A673 (cell line): ENCODE results near the gene TF.

Experiments used
- EZH2 ChIP-seq: fragments of 200-600 bp; sonication (generic); IDR thresholded peaks from 2 replicates; pipeline ENCODE4 v1.6.1; 2017; ENCODE audit warnings: borderline replicate concordance, low read depth, mild to moderate bottlenecking, mixed read lengths, antibody characterized with exemption, low read length; ENCODE audit not compliant: poor library complexity, severe bottlenecking
- TF ChIP-seq, protein P1 (sequence below): fragments of 300-800, 200-600 bp; sonication (generic); conservative IDR thresholded peaks from 2 replicates; pipeline ENCODE4 v1.5.1; 2017; ENCODE audit warnings: low read depth, mild to moderate bottlenecking, antibody characterized with exemption, low read length, moderate library complexity, mixed read lengths

DNA sequence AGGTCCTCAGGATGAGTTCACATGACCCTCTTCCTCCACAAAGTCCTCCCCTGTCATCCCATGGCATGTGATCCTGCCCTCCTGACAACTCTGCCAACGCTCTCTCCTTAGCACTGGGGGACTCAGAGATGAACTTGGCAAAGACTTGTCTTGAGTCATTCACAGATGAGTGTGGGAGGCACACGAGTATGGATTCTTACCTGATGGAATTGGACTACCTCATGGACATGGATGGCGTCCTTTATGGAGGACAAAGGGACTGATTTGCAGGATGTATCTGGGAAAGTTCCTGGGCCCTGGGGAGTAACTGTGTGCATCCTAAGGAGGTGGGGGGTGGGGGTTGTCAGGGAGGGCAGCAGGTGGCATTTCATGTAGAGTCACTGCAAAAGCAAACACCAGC lies 46.3 kb upstream of the TF start:
- TF ChIP-seq, protein P1, sequence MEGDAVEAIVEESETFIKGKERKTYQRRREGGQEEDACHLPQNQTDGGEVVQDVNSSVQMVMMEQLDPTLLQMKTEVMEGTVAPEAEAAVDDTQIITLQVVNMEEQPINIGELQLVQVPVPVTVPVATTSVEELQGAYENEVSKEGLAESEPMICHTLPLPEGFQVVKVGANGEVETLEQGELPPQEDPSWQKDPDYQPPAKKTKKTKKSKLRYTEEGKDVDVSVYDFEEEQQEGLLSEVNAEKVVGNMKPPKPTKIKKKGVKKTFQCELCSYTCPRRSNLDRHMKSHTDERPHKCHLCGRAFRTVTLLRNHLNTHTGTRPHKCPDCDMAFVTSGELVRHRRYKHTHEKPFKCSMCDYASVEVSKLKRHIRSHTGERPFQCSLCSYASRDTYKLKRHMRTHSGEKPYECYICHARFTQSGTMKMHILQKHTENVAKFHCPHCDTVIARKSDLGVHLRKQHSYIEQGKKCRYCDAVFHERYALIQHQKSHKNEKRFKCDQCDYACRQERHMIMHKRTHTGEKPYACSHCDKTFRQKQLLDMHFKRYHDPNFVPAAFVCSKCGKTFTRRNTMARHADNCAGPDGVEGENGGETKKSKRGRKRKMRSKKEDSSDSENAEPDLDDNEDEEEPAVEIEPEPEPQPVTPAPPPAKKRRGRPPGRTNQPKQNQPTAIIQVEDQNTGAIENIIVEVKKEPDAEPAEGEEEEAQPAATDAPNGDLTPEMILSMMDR = no peak
- TF ChIP-seq EZH2 = no peak
